Activated CD8-positive, alpha-beta T cell treated with anti-CD3 and anti-CD28 coated beads for 36 hours (primary cell): ENCODE data around the gene PLXNB2. TPM values are rescaled to one million over a fixed set of nuclear protein-coding genes. Genes with fewer than 3 reads are reported as not detected.
A peak's percentile ranks its signal among the peaks of the same experiment; 100 is the strongest.

Experiments used
- ATAC-seq: fragments of 200-7000 bp; cut with Tn5 transposase; one replicate; pipeline ENCODE4 v1.10.0; 2021; ENCODE audit warnings: mild to moderate bottlenecking, moderate library complexity
- CTCF ChIA-PET: fragments of 350-600 bp; sonication (Branson Sonifier 250); formaldehyde crosslinking; loops from one replicate; lab custom pipeline; 2021; ENCODE audit warnings: antibody characterized with exemption; lab: Charles Lee
- POLR2A ChIA-PET: fragments of 350-600 bp; sonication (Branson Sonifier 250); formaldehyde crosslinking; loops from one replicate; lab custom pipeline; 2021; ENCODE audit warnings: antibody characterized with exemption; lab: Charles Lee
- DNase-seq: peaks from one replicate; pipeline ENCODE4 v3.0.0-alpha.2; 2020
- H3K27ac Mint-ChIP-seq: one replicate; pipeline ENCODE4 v1.8.0; 2021; ENCODE audit warnings: mild to moderate bottlenecking, mixed read lengths
- H3K27me3 Mint-ChIP-seq: one replicate; pipeline ENCODE4 v1.8.0; 2021; ENCODE audit warnings: mixed read lengths
- H3K36me3 Mint-ChIP-seq: one replicate; pipeline ENCODE4 v1.8.0; 2021; ENCODE audit warnings: low read depth, mixed read lengths
- H3K4me1 Mint-ChIP-seq: one replicate; pipeline ENCODE4 v1.8.0; 2021; ENCODE audit warnings: low read depth, mixed read lengths
- H3K4me3 Mint-ChIP-seq: one replicate; pipeline ENCODE4 v1.8.0; 2021; ENCODE audit warnings: mild to moderate bottlenecking, moderate library complexity, mixed read lengths
- H3K9me3 Mint-ChIP-seq: one replicate; pipeline ENCODE4 v1.8.0; 2021; ENCODE audit warnings: mixed read lengths
- intact Hi-C: fragments of 100-400 bp; cut with micrococcal nuclease; formaldehyde crosslinking; loops from one replicate; pipeline ENCODE4 v1.10.0; 2022
- total RNA-seq, 2 experiments: library from RNA; stranded (reverse); gene quantifications; one replicate each; pipeline ENCODE4 v1.2.3, GENCODE V29; 2021
- TF ChIP-seq, protein P1 (sequence below): fragments of 200-600 bp; IDR thresholded peaks from one replicate; pipeline ENCODE4 v1.8.0; 2022; ENCODE audit warnings: antibody characterized with exemption, mild to moderate bottlenecking

Gene PLXNB2
- total RNA-seq, 2 experiments from 2014 or later, result 22.1 to 26.4 TPM

DNA sequence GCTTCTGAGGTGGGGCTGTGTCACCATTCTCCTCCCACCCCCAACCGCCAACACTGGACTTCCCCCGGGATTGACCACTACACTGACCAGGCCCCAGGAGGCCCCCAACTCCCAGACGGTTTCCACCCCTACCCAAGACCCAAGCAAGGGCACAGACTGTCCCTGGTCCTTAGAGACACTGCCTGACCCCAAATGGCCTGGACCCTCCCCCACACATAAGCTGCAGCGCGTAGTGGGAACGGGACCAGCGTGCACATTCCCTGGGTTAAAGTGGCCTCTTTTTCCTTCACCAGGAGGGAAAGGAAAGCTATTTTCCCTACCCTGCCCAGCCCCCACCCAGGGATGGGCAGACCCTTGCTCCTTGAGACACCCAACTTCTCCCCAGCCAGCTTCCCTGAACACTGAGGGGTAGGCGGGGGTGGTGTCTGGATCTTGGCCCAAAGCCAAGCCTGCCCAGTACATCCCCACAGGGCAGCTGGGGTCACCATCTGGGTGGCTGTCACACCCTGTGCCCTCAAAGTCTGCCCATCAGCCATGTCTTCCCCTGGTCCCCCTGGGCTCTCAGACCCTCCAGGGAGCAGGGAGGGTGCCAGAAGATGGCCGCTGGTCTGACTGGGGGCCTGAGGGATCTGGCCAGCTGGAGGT is 44.4 kb downstream of the PLXNB2 start:
- no peak for DNase-seq
- Mint-ChIP-seq H3K27ac (no peak overlapping the region), H3K4me3 (no peak overlapping the region), H3K4me1 (peaks cover 6% of the 10 kb centered on the region), H3K36me3 (no peaks in the 10 kb centered on the region), H3K27me3 (peaks cover 20% of the 10 kb centered on the region), H3K9me3 (no peaks in the 10 kb centered on the region)
- CTCF ChIA-PET, result interaction anchor here (1.1 to 1.8 kb wide), 4 partner anchors 10 to 22 kb away, joined by 3 to 7 read pairs (median 4); partner anchors contain the start of gene HDAC10
- TF ChIP-seq, protein P1, sequence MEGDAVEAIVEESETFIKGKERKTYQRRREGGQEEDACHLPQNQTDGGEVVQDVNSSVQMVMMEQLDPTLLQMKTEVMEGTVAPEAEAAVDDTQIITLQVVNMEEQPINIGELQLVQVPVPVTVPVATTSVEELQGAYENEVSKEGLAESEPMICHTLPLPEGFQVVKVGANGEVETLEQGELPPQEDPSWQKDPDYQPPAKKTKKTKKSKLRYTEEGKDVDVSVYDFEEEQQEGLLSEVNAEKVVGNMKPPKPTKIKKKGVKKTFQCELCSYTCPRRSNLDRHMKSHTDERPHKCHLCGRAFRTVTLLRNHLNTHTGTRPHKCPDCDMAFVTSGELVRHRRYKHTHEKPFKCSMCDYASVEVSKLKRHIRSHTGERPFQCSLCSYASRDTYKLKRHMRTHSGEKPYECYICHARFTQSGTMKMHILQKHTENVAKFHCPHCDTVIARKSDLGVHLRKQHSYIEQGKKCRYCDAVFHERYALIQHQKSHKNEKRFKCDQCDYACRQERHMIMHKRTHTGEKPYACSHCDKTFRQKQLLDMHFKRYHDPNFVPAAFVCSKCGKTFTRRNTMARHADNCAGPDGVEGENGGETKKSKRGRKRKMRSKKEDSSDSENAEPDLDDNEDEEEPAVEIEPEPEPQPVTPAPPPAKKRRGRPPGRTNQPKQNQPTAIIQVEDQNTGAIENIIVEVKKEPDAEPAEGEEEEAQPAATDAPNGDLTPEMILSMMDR, result no peak
- intact Hi-C loops, result no loop called here
- POLR2A ChIA-PET, result interaction anchor here (0.9 to 1.9 kb wide), 3 partner anchors 18 to 64 kb away, joined by 3 to 6 read pairs (median 4); partner anchors contain the start of gene DENND6B
- ATAC-seq, result no peak

DNA sequence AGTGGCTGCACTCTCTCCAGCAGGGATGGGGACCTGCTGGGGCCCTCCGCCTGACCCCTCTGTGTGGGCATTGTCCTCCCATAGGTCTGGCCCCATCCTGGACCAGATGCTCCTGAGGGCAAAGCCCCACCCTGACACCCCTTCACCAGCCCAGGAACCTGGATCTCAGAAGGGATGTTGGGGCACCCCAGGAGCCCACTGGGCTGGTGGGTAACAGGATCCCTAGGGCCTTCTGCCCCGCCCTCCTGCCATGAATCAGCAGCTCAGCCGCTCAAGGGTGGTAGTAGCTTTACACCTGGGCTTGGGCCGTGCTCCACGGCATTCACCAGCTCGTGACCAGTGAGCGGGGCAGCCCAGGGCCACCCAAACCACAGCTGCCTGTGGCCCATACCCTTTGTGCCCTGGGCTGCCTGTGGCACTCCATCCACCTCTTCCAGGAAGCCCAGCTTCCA is 45.0 kb downstream of the PLXNB2 start:
- POLR2A ChIA-PET, result interaction anchor here (0.9 to 1.9 kb wide), 2 partner anchors 17 to 18 kb away, joined by 3 to 6 read pairs; no protein-coding TSS in a partner anchor
- H3K9me3 Mint-ChIP-seq, result no peaks in the 10 kb centered on the region
- TF ChIP-seq, protein P1, result no peak
- peaks cover 6% of the 10 kb centered on the region for H3K4me1 Mint-ChIP-seq
- CTCF ChIA-PET, result interaction anchor here (1.1 to 1.8 kb wide), 4 partner anchors 10 to 22 kb away, joined by 3 to 7 read pairs (median 4); partner anchors contain the start of gene HDAC10
- DNase-seq, result peak; percentile 57
- peak; percentile 38 for ATAC-seq
- H3K36me3 Mint-ChIP-seq, result no peaks in the 10 kb centered on the region
- intact Hi-C loops, result no loop called here
- peaks cover 20% of the 10 kb centered on the region for H3K27me3 Mint-ChIP-seq
- H3K27ac Mint-ChIP-seq, result no peak overlapping the region
- peak overlapping the region; percentile 61 for H3K4me3 Mint-ChIP-seq

DNA sequence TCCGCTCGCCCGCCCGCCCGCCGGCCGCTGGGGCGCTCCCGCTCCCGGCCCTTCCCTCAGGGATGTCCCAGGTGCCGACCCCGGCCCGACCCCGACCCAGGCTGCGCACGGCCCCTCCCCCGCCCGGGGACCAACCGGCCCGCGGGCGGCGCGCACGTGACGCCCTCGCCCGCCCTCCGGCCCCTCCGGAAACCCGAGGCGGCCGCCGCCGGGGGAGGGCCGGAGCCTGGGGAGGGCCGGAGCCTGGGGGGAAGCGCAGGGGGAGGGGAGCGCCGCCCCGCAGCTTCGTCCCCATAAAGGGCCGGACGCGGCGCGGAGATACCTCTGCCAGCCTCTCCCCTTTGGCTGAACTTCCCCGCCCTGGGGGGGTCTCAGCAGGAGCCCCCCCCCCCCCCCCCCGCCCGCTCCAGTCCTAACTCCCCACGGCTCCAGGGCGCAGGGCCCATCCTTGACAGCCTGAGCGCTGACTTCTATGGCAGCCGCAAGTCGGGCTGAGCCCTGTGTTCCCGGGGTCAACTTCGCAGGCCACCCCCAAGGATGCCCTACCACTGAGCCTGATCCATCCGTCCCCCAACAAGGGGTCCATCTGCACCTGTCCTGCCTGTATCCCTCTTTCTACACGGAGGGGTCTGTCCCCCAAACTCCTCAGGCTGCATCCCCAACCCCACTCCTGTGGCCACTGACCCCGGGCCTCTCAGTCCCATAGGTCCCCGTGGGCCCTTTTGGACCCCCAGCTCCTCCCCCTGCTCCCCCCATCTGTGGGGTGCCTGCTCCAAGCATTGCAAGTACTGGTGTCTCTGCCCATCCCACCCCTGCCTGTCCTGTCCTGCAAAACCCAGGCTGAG is 45.6 kb downstream of the PLXNB2 start, which contains the start of gene MAPK12:
Gene MAPK12, minus strand, starts transcription at position 69 of the 845 bp plus-strand sequence. CDS start 174 bp downstream, outside the sequence.
- intact Hi-C loops, result no loop called here
- H3K4me3 Mint-ChIP-seq, result peak within 1 kb of the TSS; percentile 61
- no peaks in the 10 kb centered on the region for H3K9me3 Mint-ChIP-seq
- POLR2A ChIA-PET, result interaction anchor here (1.9 kb wide), 1 partner anchor 16 kb away, joined by 6 read pairs; no protein-coding TSS in a partner anchor
- peaks cover 20% of the 10 kb centered on the region for H3K27me3 Mint-ChIP-seq
- TF ChIP-seq, protein P1, result no peak
- no peak within 1 kb of the TSS for H3K27ac Mint-ChIP-seq
- DNase-seq, result no peak
- CTCF ChIA-PET, result interaction anchor here (0.8 to 1.8 kb wide), 8 partner anchors 9 to 264 kb away, joined by 3 to 7 read pairs (median 4); partner anchors contain the start of genes HDAC10 and SCO2
- peaks cover 6% of the 10 kb centered on the region for H3K4me1 Mint-ChIP-seq
- ATAC-seq, result no peak
- H3K36me3 Mint-ChIP-seq, result no peaks in the 10 kb centered on the region

DNA sequence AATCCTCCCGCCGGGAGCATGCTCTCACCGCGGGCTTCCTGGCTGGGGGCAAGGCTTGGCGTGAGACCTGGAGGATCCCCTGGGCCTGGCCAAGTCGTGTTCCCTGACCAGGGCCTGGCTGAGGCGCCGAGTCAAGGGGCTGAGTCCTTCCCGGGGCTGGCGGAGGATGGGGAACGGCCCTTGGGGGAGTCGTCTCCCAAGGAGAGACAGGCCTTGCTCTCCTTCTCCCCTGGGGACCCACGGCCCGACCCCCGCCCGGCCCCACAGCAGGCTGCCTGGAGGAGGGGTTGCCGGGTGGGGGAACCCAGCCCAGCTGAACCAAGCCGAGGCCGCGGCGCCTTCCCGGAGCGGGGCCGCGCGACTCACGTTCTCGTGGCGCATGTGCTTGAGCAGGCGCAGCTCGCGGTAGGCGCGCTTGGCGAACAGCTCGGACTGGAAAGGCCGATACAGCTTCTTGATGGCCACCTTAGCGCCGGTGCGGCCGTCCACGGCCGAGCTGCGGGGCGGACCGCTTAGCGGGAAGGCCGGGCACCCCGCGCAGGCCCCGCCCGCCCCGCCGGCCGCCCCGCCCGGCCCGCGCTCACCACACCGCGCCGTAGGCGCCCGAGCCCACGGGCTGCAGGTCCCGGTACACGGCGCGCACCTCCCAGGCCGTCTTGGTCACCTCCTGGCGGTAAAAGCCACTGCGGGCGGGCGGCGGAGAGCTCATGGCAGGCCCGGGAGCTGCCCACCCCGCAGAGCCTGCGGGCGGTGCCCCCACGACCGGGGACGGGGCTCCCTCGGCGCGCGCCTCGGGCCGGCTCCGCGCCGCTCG is 46.4 kb downstream of the PLXNB2 start:
- POLR2A ChIA-PET, result no interaction called here
- CTCF ChIA-PET, result interaction anchor here (0.8 to 1.5 kb wide), 5 partner anchors 10 to 264 kb away, joined by 3 to 7 read pairs (median 4); partner anchors contain the start of genes HDAC10 and SCO2
- no peak overlapping the region for H3K27ac Mint-ChIP-seq
- H3K4me3 Mint-ChIP-seq, result peak overlapping the region; percentile 52
- peaks cover 6% of the 10 kb centered on the region for H3K4me1 Mint-ChIP-seq
- peak; percentile 57 for DNase-seq
- intact Hi-C loops, result no loop called here
- H3K27me3 Mint-ChIP-seq, result peaks cover 20% of the 10 kb centered on the region
- peak; percentile 57 for ATAC-seq
- TF ChIP-seq, protein P1, result no peak
- no peaks in the 10 kb centered on the region for H3K9me3 Mint-ChIP-seq
- H3K36me3 Mint-ChIP-seq, result no peaks in the 10 kb centered on the region
